Muscle of arm (tissue), 12 donors: ENCODE measurements around the gene ACBD7. TPM values are rescaled to one million over a fixed set of nuclear protein-coding genes. Genes with fewer than 3 reads are reported as not detected.

Source experiments
- polyA plus RNA-seq, 12 donors: library from polyadenylated mRNA; unstranded; fragments of 120-200 nt; gene quantifications; one replicate each; pipeline ENCODE4 v1.2.1, GENCODE V29; 2013; ENCODE audit not compliant: insufficient read length in 12 of 12

The ACBD7 gene
- polyA plus RNA-seq, 12 donors: 0.80 to 2.4 (median 1.4) TPM; not detected in 2

Other genes starting within 250 kb of the ACBD7 start
- gene SUV39H2, start 209.9 kb downstream of the ACBD7 start, polyA plus RNA-seq: 10 to 100 TPM in 9 of 12 donors, 1 to 10 TPM in 2, not detected in 1; 9.5 to 25.0 (median 15.7) TPM
- gene DCLRE1C, start 134.7 kb downstream of the ACBD7 start, polyA plus RNA-seq: 10 to 100 TPM in 4 of 12 donors, 1 to 10 TPM in 7, not detected in 1; 8.0 to 16.8 (median 9.4) TPM
- 1 to 10 TPM in 4 of 12 donors, under 1 TPM in 5, not detected in 3; 0.33 to 1.5 (median 0.93) TPM for gene MEIG1, start 129.4 kb downstream of the ACBD7 start, polyA plus RNA-seq
- gene OLAH, start 44.8 kb downstream of the ACBD7 start, polyA plus RNA-seq: under 1 TPM in 4 of 12 donors, not detected in 8; 0.16 to 0.30 (median 0.25) TPM
- 10 to 100 TPM in 10 of 12 donors, not detected in 2; 11.5 to 17.4 (median 14.7) TPM for gene RPP38, start 8.6 kb upstream of the ACBD7 start, polyA plus RNA-seq
- 10 to 100 TPM in 10 of 12 donors, 1 to 10 TPM in 1, not detected in 1; 8.7 to 24.2 (median 18.7) TPM for gene NMT2, start 79.9 kb upstream of the ACBD7 start, polyA plus RNA-seq